Mucosa of descending colon (tissue), 3 donors: ENCODE measurements around the gene HNRNPAB. TPM values are rescaled to one million over a fixed set of nuclear protein-coding genes. Genes with fewer than 3 reads are reported as not detected.

Experiments
- ATAC-seq: fragments of 200-7000 bp; cut with Tn5 transposase; one replicate; pipeline ENCODE4 v1.9.1; 2020; ENCODE audit warnings: mild to moderate bottlenecking, moderate library complexity
- DNase-seq, 3 donors: peaks; one replicate each; pipeline ENCODE4 v3.0.0-alpha.2; 2020
- H3K36me3 ChIP-seq: fragments of 200-600 bp; one replicate; pipeline ENCODE4 v1.8.0; 2021; ENCODE audit warnings: low read depth, mild to moderate bottlenecking
- H3K4me1 ChIP-seq: fragments of 200-600 bp; one replicate; pipeline ENCODE4 v1.8.0; 2021; ENCODE audit warnings: low read depth, mild to moderate bottlenecking
- H3K4me3 ChIP-seq: fragments of 200-600 bp; one replicate; pipeline ENCODE4 v1.8.0; 2021; ENCODE audit warnings: mild to moderate bottlenecking
- H3K9me3 ChIP-seq: fragments of 200-600 bp; one replicate; pipeline ENCODE4 v1.8.0; 2021; ENCODE audit warnings: mild to moderate bottlenecking
- CTCF ChIP-seq: fragments of 200-600 bp; IDR thresholded peaks from one replicate; pipeline ENCODE4 v1.8.0; 2022; ENCODE audit warnings: antibody characterized with exemption, mild to moderate bottlenecking
- intact Hi-C, 2 donors: fragments of 100-400 bp; cut with DNase I in 1 of 2; cut with micrococcal nuclease in 1 of 2; formaldehyde crosslinking; loops; one replicate each; pipeline versions ENCODE4 v1.11.0 to v1.11.1; 2022; cut with DNase I, micrococcal nuclease
- total RNA-seq, 3 donors: library from RNA; stranded (reverse); fragmentation: NEBNext Ultra II Directional in 2 of 3; extraction: Animal tissue kit (Norgen Biotek cat#: 25700) in 2 of 3; gene quantifications; one replicate each; pipeline versions ENCODE4 v1.2.1 to v1.2.4, GENCODE V29; 2021 to 2023
- donor health status: DM: no; HTN: no; CAD: no; lungs with moderate emphysema.
- donor health status: DM: no; HTN: no; CAD: no.
- donor health status: DM: no; HTN: yes; CAD: no.

The HNRNPAB gene
- total RNA-seq, 3 donors from 2014 or later: 209 to 327 (median 244) TPM

GRCh38 chr5:178202541-178202940, 1.8 kb upstream of the HNRNPAB start:
- DNase-seq: no peak

GRCh38 chr5:178203670-178204181, 607 bp upstream of the HNRNPAB start:
- ATAC-seq: no peak
- H3K4me3 ChIP-seq: peak overlapping the region; percentile 98
- H3K4me1 ChIP-seq: peaks cover 29% of the 10 kb centered on the region
- intact Hi-C loops: no loop called here
- peaks cover 5% of the 10 kb centered on the region for H3K36me3 ChIP-seq
- no peaks in the 10 kb centered on the region for H3K9me3 ChIP-seq
- no peak for DNase-seq
- no peak for TF ChIP-seq CTCF

More at GRCh38 chr5:178202541-178202940, 1.8 kb upstream of the HNRNPAB start:
- intact Hi-C loops: no loop called here
- Histone ChIP-seq H3K36me3 (peaks cover 5% of the 10 kb centered on the region), H3K4me1 (peaks cover 22% of the 10 kb centered on the region), H3K9me3 (no peaks in the 10 kb centered on the region), H3K4me3 (no peak overlapping the region)
- TF ChIP-seq CTCF: no peak
- no peak for ATAC-seq

- Histone ChIP-seq H3K4me3 (peak overlapping the region; percentile 98), H3K36me3 (peaks cover 5% of the 10 kb centered on the region), H3K9me3 (no peaks in the 10 kb centered on the region), H3K4me1 (peaks cover 37% of the 10 kb centered on the region)
- DNase-seq (peak; percentile 91 to 92 (median 92)), ATAC-seq (peak; percentile 65)
- no peak for TF ChIP-seq CTCF
- intact Hi-C loops: no loop called here
Measured at GRCh38 chr5:178204935-178205748, 809 bp downstream of the HNRNPAB start.

GRCh38 chr5:178205749-178206047, 1.4 kb downstream of the HNRNPAB start:
- intact Hi-C loops: no loop called here
- no peak for ATAC-seq

More at GRCh38 chr5:178205749-178206047, 1.4 kb downstream of the HNRNPAB start:
- no peak for DNase-seq
- Histone ChIP-seq H3K36me3 (peaks cover 5% of the 10 kb centered on the region), H3K9me3 (no peaks in the 10 kb centered on the region), H3K4me3 (peak overlapping the region; percentile 98), H3K4me1 (peaks cover 41% of the 10 kb centered on the region)
- no peak for TF ChIP-seq CTCF
